HEK293 (cell line): ENCODE results near the gene FOXG1.

Experiments used
- CTCF ChIA-PET: fragments of 350-600 bp; formaldehyde crosslinking; extraction: SDS; loops from one replicate; lab custom pipeline; 2021; ENCODE audit warnings: antibody characterized with exemption; lab: Yijun Ruan, JAX
- POLR2A ChIA-PET: fragments of 300-600 bp; formaldehyde crosslinking; extraction: SDS; loops from one replicate; lab custom pipeline; 2020; ENCODE audit warnings: antibody characterized with exemption, inconsistent platforms; lab: Yijun Ruan, JAX
- H3K27ac ChIP-seq: fragments of 200-500 bp; sonication (Bioruptor generic); 2 replicates; pipeline ENCODE4 v1.5.1; 2014; ENCODE audit warnings: low read depth, low read length, control low read depth, inconsistent platforms; ENCODE audit errors: extremely low read depth
- H3K36me3 ChIP-seq, 2 experiments: fragments of 200-500 bp in 1 of 2; sonication (Bioruptor generic) in 1 of 2; 1 replicate in 1 of 2; 2 replicates in 1 of 2; pipeline ENCODE4 v1.5.1; 2014 to 2017; ENCODE audit warnings: inconsistent platforms in 2 of 2, low read length in 2 of 2; ENCODE audit not compliant: control insufficient read depth in 2 of 2, insufficient read depth in 1 of 2
- H3K4me1 ChIP-seq: fragments of 200-500 bp; sonication (Bioruptor generic); 2 replicates; pipeline ENCODE4 v1.5.1; 2014; ENCODE audit warnings: mild to moderate bottlenecking, low read length, inconsistent platforms; ENCODE audit not compliant: control insufficient read depth, insufficient read depth
- H3K4me3 ChIP-seq: 2 replicates; pipeline ENCODE4 v1.5.1; 2011; ENCODE audit warnings: low read depth, mild to moderate bottlenecking, control low read depth, low read length, moderate library complexity
- H3K9me3 ChIP-seq: fragments of 200-500 bp; sonication (Bioruptor generic); 2 replicates; pipeline ENCODE4 v1.5.1; 2014; ENCODE audit warnings: low read depth, low read length, inconsistent platforms; ENCODE audit not compliant: control insufficient read depth, insufficient read depth
- FEZF1 ChIP-seq: fragments of 450-650 bp; formaldehyde crosslinking; IDR thresholded peaks from 2 replicates; pipeline ENCODE4 v1.5.1; 2016; ENCODE audit warnings: missing biosample characterization, missing genetic modification characterization
- GLIS1 ChIP-seq: fragments of 450-650 bp; formaldehyde crosslinking; IDR thresholded peaks from 2 replicates; pipeline ENCODE4 v1.5.1; 2016; ENCODE audit warnings: missing biosample characterization, missing genetic modification characterization
- KLF16 ChIP-seq: fragments of 450-650 bp; formaldehyde crosslinking; IDR thresholded peaks from 2 replicates; pipeline ENCODE4 v1.5.1; 2017; ENCODE audit warnings: missing biosample characterization, missing genetic modification characterization
- KLF8 ChIP-seq: fragments of 450-650 bp; formaldehyde crosslinking; IDR thresholded peaks from 2 replicates; pipeline ENCODE4 v1.5.1; 2016; ENCODE audit warnings: missing biosample characterization, missing genetic modification characterization
- ZFP41 ChIP-seq: fragments of 450-650 bp; formaldehyde crosslinking; IDR thresholded peaks from 2 replicates; pipeline ENCODE4 v1.5.1; 2016; ENCODE audit warnings: missing biosample characterization, missing genetic modification characterization, borderline replicate concordance
- ZNF155 ChIP-seq: fragments of 450-650 bp; formaldehyde crosslinking; IDR thresholded peaks from 2 replicates; pipeline ENCODE4 v1.5.1; 2016; ENCODE audit warnings: missing biosample characterization, missing genetic modification characterization
- ZNF157 ChIP-seq: fragments of 450-650 bp; formaldehyde crosslinking; IDR thresholded peaks from 2 replicates; pipeline ENCODE4 v1.5.1; 2016; ENCODE audit warnings: missing biosample characterization, missing genetic modification characterization
- ZNF391 ChIP-seq: fragments of 450-650 bp; formaldehyde crosslinking; IDR thresholded peaks from 2 replicates; pipeline ENCODE4 v1.5.1; 2016; ENCODE audit warnings: low read depth, missing biosample characterization, missing genetic modification characterization, borderline replicate concordance
- ZNF433 ChIP-seq: fragments of 450-650 bp; formaldehyde crosslinking; IDR thresholded peaks from 2 replicates; pipeline ENCODE4 v1.5.1; 2016; ENCODE audit warnings: missing biosample characterization, missing genetic modification characterization, low read depth
- ZNF513 ChIP-seq: fragments of 450-650 bp; IDR thresholded peaks from 2 replicates; pipeline ENCODE4 v1.5.1; 2018; ENCODE audit warnings: missing biosample characterization, missing genetic modification characterization
- ZNF514 ChIP-seq: fragments of 450-650 bp; formaldehyde crosslinking; IDR thresholded peaks from 2 replicates; pipeline ENCODE4 v1.5.1; 2016; ENCODE audit warnings: missing biosample characterization, missing genetic modification characterization
- ZNF544 ChIP-seq: fragments of 450-650 bp; formaldehyde crosslinking; IDR thresholded peaks from 2 replicates; pipeline ENCODE4 v1.5.0; 2017; ENCODE audit warnings: missing biosample characterization, missing genetic modification characterization
- ZNF560 ChIP-seq: fragments of 450-650 bp; formaldehyde crosslinking; IDR thresholded peaks from 2 replicates; pipeline ENCODE4 v1.5.1; 2017; ENCODE audit warnings: missing biosample characterization, missing genetic modification characterization, borderline replicate concordance
- ZNF561 ChIP-seq: fragments of 450-650 bp; IDR thresholded peaks from 2 replicates; pipeline ENCODE4 v1.5.1; 2018; ENCODE audit warnings: missing biosample characterization, missing genetic modification characterization, borderline replicate concordance
- ZNF623 ChIP-seq: fragments of 450-650 bp; formaldehyde crosslinking; IDR thresholded peaks from 2 replicates; pipeline ENCODE4 v1.5.1; 2016; ENCODE audit warnings: missing biosample characterization, missing genetic modification characterization
- ZNF626 ChIP-seq: fragments of 450-650 bp; sonication (Bioruptor Pico); formaldehyde crosslinking; IDR thresholded peaks from 2 replicates; pipeline ENCODE4 v1.5.1; 2018; ENCODE audit warnings: missing biosample characterization, missing genetic modification characterization, inconsistent platforms
- ZNF76 ChIP-seq: fragments of 450-650 bp; formaldehyde crosslinking; IDR thresholded peaks from 2 replicates; pipeline ENCODE4; 2016; ENCODE audit warnings: low read depth, missing biosample characterization, missing genetic modification characterization, borderline replicate concordance
- ZNF777 ChIP-seq: fragments of 450-650 bp; formaldehyde crosslinking; IDR thresholded peaks from 2 replicates; pipeline ENCODE4 v1.5.1; 2017; ENCODE audit warnings: missing biosample characterization, missing genetic modification characterization, borderline replicate concordance
- ZSCAN5A ChIP-seq: fragments of 450-650 bp; formaldehyde crosslinking; IDR thresholded peaks from 2 replicates; pipeline ENCODE4 v1.5.1; 2016; ENCODE audit warnings: missing biosample characterization, missing genetic modification characterization

FOXG1 gene

GRCh38 chr14:28783664-28784063, 17.1 kb downstream of the FOXG1 start:
- Histone ChIP-seq H3K27ac (no peak overlapping the region), H3K9me3 (no peaks in the 10 kb centered on the region), H3K4me1 (no peaks in the 10 kb centered on the region), H3K36me3 (no peaks in the 10 kb centered on the region), H3K4me3 (no peak overlapping the region)
- TF ChIP-seq ZNF391 (tag by site-specific recombination) (no peak), ZNF560 (tag by site-specific recombination) (no peak)
- CTCF ChIA-PET = interaction anchor here (1.3 kb wide), 1 partner anchor 9 kb away, joined by 3 read pairs; no protein-coding TSS in a partner anchor
- POLR2A ChIA-PET = no interaction called here

GRCh38 chr14:28784096-28785048, 17.8 kb downstream of the FOXG1 start:
- ChIA-PET POLR2A (no interaction called here), CTCF (no interaction called here)
- TF ChIP-seq ZFP41 = no peak
- H3K36me3 ChIP-seq = no peaks in the 10 kb centered on the region
- no peak overlapping the region for H3K27ac ChIP-seq
- no peak overlapping the region for H3K4me3 ChIP-seq
- H3K9me3 ChIP-seq = no peaks in the 10 kb centered on the region
- no peaks in the 10 kb centered on the region for H3K4me1 ChIP-seq

GRCh38 chr14:28785096-28785952, 18.7 kb downstream of the FOXG1 start:
- Histone ChIP-seq H3K4me3 (peak overlapping the region; percentile 14), H3K36me3 (no peaks in the 10 kb centered on the region), H3K4me1 (no peaks in the 10 kb centered on the region), H3K27ac (no peak overlapping the region), H3K9me3 (no peaks in the 10 kb centered on the region)
- no peak for TF ChIP-seq ZNF514 (tag by site-specific recombination)
- TF ChIP-seq ZNF157 (tag by site-specific recombination) = no peak
- CTCF ChIA-PET = no interaction called here
- POLR2A ChIA-PET = no interaction called here

GRCh38 chr14:28807518-28807917, 40.9 kb downstream of the FOXG1 start:
- ChIA-PET CTCF (no interaction called here), POLR2A (no interaction called here)
- no peak overlapping the region for H3K4me3 ChIP-seq
- H3K4me1 ChIP-seq = no peaks in the 10 kb centered on the region
- no peak overlapping the region for H3K27ac ChIP-seq
- H3K9me3 ChIP-seq = no peaks in the 10 kb centered on the region
- H3K36me3 ChIP-seq = no peaks in the 10 kb centered on the region
- no peak for TF ChIP-seq FEZF1
- TF ChIP-seq ZNF544 = no peak
- no peak for TF ChIP-seq ZNF777
- no peak for TF ChIP-seq ZNF433 (tag by site-specific recombination)
- TF ChIP-seq GLIS1 = no peak
- no peak for TF ChIP-seq ZNF623 (tag by site-specific recombination)
- no peak for TF ChIP-seq ZSCAN5A (tag by site-specific recombination)
- TF ChIP-seq ZNF155 (tag by site-specific recombination) = no peak
- TF ChIP-seq ZNF513 (tag by site-specific recombination) = no peak
- TF ChIP-seq ZNF76 (tag by site-specific recombination) = no peak
- TF ChIP-seq KLF8 = no peak
- TF ChIP-seq ZNF561 (tag by site-specific recombination) = no peak
- no peak for TF ChIP-seq ZNF626 (tag by site-specific recombination)
- no peak for TF ChIP-seq KLF16
